AG04449 (cell line): ENCODE measurements around the gene ALS2CL.

Experiments
- CTCF ChIA-PET: fragments of 350-600 bp; formaldehyde crosslinking; extraction: SDS; loops from one replicate; lab custom pipeline; 2021; ENCODE audit warnings: antibody characterized with exemption; lab: Yijun Ruan, JAX
- POLR2A ChIA-PET: fragments of 400-600, 350-600 bp; formaldehyde crosslinking; extraction: SDS; loops from one replicate; lab custom pipeline; 2020; ENCODE audit warnings: antibody characterized with exemption, inconsistent platforms; lab: Yijun Ruan, JAX
- DNase-seq: peaks from one replicate; pipeline ENCODE4 v3.0.0-alpha.2; 2010; ENCODE audit warnings: low read depth, low spot score
- H3K4me3 ChIP-seq: 2 replicates; pipeline ENCODE4 v1.5.1; 2011; ENCODE audit warnings: low read depth, mild to moderate bottlenecking, control low read depth, low read length
- CTCF ChIP-seq: IDR thresholded peaks from one replicate; pipeline ENCODE4 v1.5.1; 2011; ENCODE audit warnings: mild to moderate bottlenecking, moderate library complexity, low read length, control low read depth, inconsistent platforms; ENCODE audit not compliant: insufficient read depth; ENCODE audit errors: missing control alignments

Gene ALS2CL

GRCh38 chr3:46676601-46677410 is 16.7 kb downstream of the ALS2CL start:
- H3K4me3 ChIP-seq, result no peak overlapping the region
- TF ChIP-seq CTCF, result no peak
- POLR2A ChIA-PET, result no interaction called here
- DNase-seq, result no peak
- CTCF ChIA-PET, result interaction anchor here (0.9 kb wide), 1 partner anchor 187 kb away, joined by 3 read pairs; no protein-coding TSS in a partner anchor

GRCh38 chr3:46675843-46676567 is 17.5 kb downstream of the ALS2CL start:
- ChIA-PET POLR2A (no interaction called here), CTCF (interaction anchor here (0.9 to 1.8 kb wide), 2 partner anchors 8 to 187 kb away, joined by 3 to 5 read pairs; no protein-coding TSS in a partner anchor)
- TF ChIP-seq CTCF, result no peak
- no peak overlapping the region for H3K4me3 ChIP-seq
- DNase-seq, result no peak

DNA sequence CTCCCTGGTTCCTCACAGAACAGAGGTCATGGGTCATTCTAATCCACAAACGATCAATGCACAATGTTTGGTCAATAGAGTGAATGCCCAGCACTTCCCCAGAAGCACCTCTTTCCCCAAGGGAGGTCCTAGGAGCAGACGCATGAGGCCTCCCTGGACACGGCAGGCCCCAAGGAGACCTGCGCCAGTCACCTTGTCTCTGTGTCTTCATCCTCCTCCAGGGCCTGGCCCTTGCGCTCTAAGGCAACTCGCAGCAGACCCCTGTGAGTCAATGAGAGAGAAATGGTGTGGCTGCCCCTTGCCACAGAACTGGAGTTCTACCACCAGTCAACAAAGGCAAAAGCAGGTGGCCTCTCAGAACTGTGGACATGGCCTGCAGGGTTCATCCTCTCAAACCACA is 18.1 kb downstream of the ALS2CL start:
- no peak overlapping the region for H3K4me3 ChIP-seq
- DNase-seq, result no peak
- ChIA-PET CTCF (interaction anchor here (1.8 kb wide), 1 partner anchor 8 kb away, joined by 5 read pairs; no protein-coding TSS in a partner anchor), POLR2A (no interaction called here)
- no peak for TF ChIP-seq CTCF

- no peak for DNase-seq
- TF ChIP-seq CTCF, result peak; percentile 18
- H3K4me3 ChIP-seq, result no peak overlapping the region
- ChIA-PET POLR2A (no interaction called here), CTCF (interaction anchor here (1.0 to 1.8 kb wide), 4 partner anchors 9 to 14 kb away, joined by 3 to 5 read pairs (median 4); no protein-coding TSS in a partner anchor)
Observed at GRCh38 chr3:46674031-46674845, 19.2 kb downstream of the ALS2CL start.

- no peak overlapping the region for H3K4me3 ChIP-seq
- POLR2A ChIA-PET, result no interaction called here
- CTCF ChIA-PET, result interaction anchor here (0.6 to 1.6 kb wide), 4 partner anchors 9 to 236 kb away, joined by 3 to 4 read pairs (median 4); no protein-coding TSS in a partner anchor
- TF ChIP-seq CTCF, result no peak
- no peak for DNase-seq
Observed at GRCh38 chr3:46673151-46674030, 20.1 kb downstream of the ALS2CL start.
